HCEC 1CT (cell line): ENCODE results near the gene YKT6.
"Not testable (repeated sequence)": the region's sequence is repeated elsewhere in the genome, so short reads cannot be mapped to it uniquely, and the experiment has no call there.

ENCODE experiments used
- DNase-seq: peaks from one replicate; pipeline ENCODE4 v3.0.0-alpha.2; 2017

Gene YKT6

DNA sequence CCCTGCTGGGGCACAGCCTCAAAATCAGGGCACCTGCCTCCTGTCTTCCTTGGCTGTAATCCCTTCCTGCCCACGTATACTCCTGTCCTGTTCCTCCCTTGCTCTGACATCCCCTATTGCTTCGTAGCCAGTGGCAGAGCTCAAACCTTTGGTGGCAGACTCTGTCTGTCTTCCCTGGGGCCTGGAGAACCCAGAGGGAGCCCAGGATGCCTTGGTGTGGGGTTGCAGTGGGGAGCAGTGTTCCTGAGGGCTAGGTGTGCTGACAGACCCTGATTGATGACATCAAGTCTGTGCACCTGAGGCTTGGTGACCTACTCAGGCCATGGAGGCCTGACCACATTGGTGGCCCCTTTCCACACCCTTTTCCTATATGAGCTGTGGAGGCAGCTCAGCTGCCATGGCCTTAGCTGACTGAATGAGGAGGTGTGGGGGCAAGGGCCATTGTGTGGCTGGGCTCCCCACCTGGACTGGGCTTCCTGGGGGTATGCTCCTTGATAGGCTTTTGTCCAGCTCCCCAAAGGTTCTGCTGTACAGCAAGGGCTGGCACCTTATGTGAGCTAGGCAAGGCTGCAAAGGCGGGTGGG is 6.1 kb upstream of the YKT6 start:
- no peak for DNase-seq

DNA sequence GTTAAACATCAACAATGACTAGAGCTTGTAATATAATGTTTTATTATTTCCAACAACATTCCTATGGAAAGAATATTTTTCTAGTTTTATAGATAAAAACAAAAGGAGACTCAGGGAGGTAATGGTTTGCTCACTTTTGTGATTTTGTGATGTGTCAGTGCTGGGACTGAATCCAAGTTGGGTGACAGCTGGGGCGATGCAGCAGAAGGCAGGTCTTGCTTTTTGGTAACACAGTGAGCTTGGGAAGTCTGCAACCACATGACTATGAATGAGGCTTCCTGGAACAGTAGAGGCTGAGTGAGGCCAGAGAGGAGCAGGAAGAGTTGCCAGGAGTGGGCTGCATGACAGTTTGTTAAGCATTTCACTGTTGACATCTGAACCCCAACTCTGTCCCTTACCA is 4.9 kb upstream of the YKT6 start:
- peak; percentile 11 for DNase-seq

- peak; percentile 46 for DNase-seq
These were observed 4.3 kb upstream of the YKT6 start for GRCh38 chr7:44196450-44196872.

DNA sequence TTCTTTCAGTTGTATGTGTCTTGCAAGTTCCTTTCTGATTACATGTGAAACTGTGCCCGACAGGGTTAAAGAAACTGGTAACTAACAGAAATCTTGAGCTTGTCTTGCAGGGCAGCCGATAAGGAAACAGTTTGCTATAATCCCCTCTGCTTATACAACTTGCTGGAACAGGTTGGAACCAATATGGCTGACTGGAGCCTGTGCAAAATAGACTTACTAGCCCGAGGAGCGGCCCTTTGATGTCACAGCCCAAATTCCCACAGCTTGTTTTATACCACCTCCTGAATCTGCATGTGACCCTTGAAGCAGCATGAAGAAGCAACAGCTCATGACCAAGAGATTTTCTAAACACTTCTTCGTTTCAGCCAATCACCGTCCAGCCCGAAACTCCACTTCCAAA is 3.3 kb upstream of the YKT6 start:
- no peak for DNase-seq

- not testable (repeated sequence) for DNase-seq
These were observed 615 bp upstream of the YKT6 start for GRCh38 chr7:44200163-44200562.

GRCh38 chr7:44201813-44202212 is 1.0 kb downstream of the YKT6 start:
- no peak for DNase-seq

- DNase-seq, result no peak
These were observed 5.2 kb downstream of the YKT6 start for GRCh38 chr7:44206008-44206407.

DNA sequence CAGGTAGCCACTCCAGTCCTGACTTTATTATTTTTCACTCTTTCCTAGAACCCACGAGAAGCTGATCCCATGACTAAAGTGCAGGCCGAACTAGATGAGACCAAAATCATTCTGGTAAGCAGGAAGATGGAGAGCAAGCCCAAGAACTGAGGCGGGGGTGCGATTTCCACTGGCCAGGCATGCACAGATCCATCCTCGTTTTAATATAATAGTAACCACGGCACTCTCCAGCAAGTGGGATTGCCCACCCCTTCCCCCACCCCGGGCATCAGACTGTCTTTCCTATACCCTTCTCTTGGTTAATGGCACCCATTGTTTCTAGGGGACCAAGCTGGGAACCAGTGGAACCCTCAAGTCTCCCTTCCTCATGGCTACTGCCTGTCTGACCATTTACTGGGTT is 7.3 kb downstream of the YKT6 start:
- no peak for DNase-seq

GRCh38 chr7:44210107-44210506 is 9.3 kb downstream of the YKT6 start:
- DNase-seq, result no peak

DNA sequence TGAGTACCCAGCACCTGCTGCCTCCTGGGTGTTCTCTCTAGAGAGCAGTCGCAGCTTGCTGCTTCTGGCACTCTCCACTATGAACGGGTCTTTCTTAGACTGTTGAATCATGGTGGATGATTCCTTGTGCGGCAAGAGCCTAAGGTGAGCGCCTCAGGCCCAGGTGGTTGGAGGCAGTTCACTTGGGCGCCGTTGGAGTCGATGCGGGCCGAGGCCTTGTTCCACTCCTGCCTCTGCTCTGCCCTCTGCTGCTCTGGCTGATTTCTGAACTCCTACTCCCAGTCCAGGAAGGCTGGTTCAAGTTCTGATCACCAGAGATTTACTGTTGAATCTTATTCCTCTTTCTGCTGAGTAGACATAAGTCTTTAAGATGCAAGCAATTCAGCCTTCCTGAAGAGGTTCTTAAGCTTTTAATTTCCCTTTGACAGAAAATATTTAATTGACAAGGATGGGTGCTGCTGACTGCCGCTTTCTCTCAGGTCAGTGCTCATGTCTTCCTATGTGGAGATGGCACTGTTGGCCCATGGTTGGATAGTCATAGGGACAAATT is 10.4 kb downstream of the YKT6 start:
- DNase-seq, result no peak

DNA sequence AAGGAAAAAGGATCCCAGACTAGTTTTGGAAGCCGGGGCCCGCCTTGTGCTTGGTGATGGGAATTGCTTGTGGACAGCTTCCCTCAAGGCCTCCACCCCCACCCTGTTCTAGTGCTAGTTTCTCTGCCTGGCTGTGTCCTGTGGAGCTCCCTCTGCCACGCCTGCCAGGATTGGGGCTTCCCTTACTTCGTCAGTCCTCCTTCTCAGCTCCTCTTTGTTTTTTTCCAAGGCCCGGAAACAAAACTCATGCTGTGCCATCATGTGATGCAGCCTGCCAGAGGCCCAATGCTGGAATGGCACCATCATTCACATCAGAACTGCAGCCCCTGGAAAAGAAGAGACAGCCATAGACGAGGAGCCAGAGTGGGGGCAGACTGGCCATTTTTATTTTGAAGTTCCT is 11.2 kb downstream of the YKT6 start:
- no peak for DNase-seq

DNA sequence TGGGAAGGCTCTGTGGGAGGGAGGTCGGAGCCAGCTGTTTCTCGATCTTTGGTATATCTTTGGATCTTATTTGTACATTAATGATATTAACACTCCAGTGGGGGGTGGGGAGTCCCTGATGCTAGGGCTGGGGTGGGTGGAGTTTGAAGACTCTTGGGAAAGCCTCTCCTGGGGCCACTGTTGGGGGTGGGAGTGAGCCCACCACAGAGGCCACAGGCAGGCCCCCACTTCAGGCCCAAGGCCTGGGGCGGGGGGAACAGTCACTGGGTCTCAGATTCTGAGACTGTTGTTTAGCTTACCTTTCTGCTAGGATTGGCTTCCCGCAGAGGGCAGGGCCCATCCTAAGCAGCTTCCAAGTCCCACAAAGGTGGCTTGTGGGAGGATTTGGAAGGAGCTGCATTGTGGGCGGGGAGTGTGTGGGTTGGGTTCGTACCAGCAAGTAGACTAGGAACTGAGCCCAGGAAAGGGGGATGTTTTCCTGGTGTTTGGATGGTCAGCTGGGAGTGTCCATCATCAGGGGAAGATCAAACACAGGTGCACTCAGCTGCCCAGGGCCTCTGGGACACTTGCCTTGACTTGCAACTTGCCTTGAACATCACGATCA is 11.9 kb downstream of the YKT6 start:
- no peak for DNase-seq

- no peak for DNase-seq
These were observed 12.6 kb downstream of the YKT6 start for GRCh38 chr7:44213206-44213876.

DNA sequence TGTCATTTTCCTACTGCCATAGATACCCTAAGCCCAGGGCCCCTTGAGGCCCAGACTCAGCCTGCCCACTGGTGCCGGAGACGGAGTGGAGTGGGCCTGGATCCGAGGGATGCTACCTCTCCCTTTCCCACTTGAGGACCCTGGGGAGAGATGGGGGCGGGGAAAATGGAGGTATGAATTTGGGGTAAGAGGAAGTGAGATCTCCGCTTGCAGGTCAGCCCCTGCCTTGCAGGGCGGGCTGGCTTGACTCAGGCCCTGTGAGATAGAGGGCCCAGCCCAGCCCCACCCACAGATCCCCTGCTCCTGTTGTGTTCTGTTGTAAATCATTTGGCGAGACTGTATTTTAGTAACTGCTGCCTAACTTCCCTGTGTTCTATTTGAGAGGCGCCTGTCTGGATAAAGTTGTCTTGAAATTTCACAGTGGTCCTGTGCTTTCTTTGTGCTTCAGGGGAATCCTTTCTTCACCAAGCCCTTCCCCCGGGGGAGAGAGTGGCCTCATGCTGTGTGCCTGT is 13.2 kb downstream of the YKT6 start:
- DNase-seq, result no peak

- DNase-seq, result no peak
These were observed 14.8 kb downstream of the YKT6 start for GRCh38 chr7:44215531-44215930.

DNA sequence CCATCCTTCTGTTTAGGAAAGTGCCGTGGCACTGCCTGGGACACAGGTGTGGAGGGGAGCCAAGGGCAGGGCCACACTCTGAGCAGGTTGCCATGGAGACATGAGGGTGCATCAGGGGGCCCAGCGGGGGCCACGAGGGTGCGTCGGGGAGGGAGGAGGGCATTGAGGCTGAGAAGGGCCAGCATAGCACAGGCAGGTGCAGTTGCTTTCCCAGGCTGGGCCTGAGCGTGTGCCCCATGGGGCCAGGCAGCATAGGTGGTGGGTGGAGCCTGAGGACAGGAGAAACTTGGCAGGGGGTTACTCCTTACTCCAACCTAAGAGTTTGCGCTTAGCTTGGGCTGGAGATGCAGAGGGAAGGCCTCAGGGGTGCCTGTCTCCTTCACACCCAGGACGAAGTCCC is 15.2 kb downstream of the YKT6 start:
- DNase-seq, result no peak

DNA sequence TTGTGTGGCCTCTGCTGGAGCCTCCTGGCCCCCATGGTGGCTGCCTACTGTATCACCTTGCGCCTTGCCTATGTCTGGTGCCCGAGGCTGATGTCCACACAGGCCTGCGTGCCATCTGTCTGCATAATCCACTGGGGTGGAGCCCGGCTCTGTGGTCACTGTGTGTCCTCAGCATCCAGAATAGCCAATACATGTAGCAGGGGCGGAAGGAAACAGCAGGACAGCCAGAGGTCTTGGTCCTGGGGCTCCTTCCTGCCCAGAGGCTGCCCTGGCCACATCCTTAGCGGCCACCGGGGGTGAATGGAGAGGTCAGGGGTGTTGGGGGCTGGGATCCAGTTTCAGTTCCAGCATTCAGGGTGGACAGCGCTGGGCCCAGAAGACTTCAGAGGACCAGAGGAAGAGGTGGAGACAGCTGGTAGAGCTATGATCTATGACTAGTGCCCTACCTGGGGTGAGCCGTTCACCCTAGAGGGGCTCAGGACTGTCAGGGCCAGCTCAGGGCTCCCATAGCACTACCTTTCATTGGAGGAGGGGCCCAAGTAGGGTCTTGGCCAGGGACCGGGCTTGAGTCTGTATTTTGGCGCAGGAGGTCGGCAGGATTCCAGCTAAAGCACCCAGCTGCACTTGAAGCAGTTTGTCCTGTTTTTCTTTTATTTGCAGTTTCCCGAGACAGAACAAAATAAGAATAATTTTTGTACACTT is 15.9 kb downstream of the YKT6 start:
- DNase-seq, result no peak

DNA sequence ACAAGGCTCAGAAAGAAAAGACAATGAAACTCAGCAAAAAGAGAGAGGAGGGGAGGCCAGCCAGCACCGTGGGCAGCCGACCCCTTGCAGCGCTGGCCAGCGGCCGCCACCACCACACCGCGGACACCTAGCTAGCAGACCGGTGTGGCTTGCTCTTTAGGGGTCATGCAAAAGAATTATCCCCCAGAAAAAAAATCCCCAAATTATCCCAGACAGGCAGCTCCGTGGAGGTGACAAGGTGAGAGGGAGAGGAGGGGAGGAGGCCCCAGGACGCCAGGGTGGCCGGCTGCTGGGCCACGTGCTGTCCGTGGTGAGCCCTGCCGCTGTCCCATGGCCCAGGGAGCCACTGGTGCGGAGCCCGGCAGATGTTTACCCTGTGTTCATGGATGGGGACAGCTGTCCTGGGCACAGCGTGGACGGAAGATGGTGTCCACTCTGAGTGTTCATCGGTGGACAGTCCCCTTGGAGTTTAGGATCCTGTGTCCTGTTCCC is 16.5 kb downstream of the YKT6 start:
- no peak for DNase-seq

GRCh38 chr7:44217852-44218402 is 17.1 kb downstream of the YKT6 start:
- DNase-seq, result no peak

GRCh38 chr7:44218418-44219201 is 17.8 kb downstream of the YKT6 start:
- no peak for DNase-seq

DNA sequence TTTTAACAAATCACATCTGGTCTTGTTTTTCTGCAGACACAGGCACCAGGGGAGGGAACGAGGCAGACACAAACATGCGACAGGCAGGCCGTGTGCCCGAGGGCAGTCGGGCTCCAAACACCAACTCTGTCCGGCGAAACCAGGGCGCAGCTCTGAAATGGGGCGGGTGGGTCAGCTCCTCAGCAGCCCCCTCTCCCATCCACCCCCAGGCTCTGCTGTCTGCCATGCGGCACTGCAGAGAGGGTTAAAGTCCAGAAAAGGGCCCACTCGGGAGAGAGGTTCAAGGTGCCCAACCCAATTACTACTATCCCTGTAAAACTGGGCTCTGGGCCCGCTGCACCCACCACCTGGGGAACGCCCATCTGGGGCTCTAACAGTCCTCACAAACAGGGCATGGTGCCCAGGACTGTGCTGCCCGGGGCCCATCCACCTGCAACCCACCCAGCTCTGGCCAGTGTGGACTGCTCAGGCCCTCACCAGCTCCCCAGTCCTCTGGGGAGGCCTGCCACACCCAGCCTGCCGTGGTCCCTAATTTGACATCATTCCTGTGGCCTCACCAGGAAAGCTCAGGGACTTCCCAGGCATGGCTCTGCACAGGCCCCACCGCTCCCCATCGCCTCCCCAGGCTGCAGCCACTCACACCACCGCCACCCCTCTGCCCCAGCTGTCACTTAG is 18.7 kb downstream of the YKT6 start:
- no peak for DNase-seq

DNA sequence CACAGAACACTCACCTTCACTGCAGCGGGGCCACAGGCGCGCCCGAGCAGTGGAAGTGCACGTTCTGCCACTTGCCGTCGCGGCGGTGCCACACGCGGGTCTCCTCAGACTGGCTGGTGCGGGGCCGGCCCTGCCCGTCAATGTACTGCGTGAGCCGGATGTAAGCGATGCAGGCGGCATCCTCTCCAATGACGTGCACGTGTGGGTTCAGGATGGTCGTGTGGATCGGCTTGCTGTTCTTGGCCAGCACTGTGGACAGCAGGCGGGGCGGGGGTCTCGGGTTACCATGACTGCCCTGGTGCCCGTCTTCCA is 19.2 kb downstream of the YKT6 start:
- DNase-seq, result no peak
